Measurements from ENCODE around the gene THOP1. TPM values are rescaled to one million over a fixed set of nuclear protein-coding genes. Genes with fewer than 3 reads are reported as not detected.
"Not testable (repeated sequence)": the region's sequence is repeated elsewhere in the genome, so short reads cannot be mapped to it uniquely, and the experiment has no call there.

The THOP1 gene
- total RNA-seq, 2 donors from 2014 or later = 31.3 to 55.2 TPM

GRCh38 chr19:2791876-2792275 is 6.6 kb downstream of the THOP1 start:
- ATAC-seq (ENCODE audit: insufficient number of reproducible peaks, low FRiP score, low read depth) = no peak
- no peak overlapping the region for H3K4me3 ChIP-seq

GRCh38 chr19:2792666-2793065 is 7.4 kb downstream of the THOP1 start:
- H3K4me3 ChIP-seq; ATAC-seq (ENCODE audit: insufficient number of reproducible peaks, low FRiP score, low read depth); H3K9me3 ChIP-seq; DNase-seq (ENCODE audit: low spot score); H3K4me1 ChIP-seq (ENCODE audit: control insufficient read depth in 1 of 2, low read depth in 2 of 2); H3K27ac ChIP-seq; H3K36me3 ChIP-seq; H3K27me3 ChIP-seq (replicated peaks; ENCODE audit: insufficient read depth): not testable (repeated sequence)

More at GRCh38 chr19:2791876-2792275, 6.6 kb downstream of the THOP1 start:
- Histone ChIP-seq H3K27ac (no peak overlapping the region), H3K9me3 (no peaks in the 10 kb centered on the region), H3K27me3 (replicated peaks; ENCODE audit: insufficient read depth) (no peaks in the 10 kb centered on the region), H3K4me1 (ENCODE audit: control insufficient read depth in 1 of 2, low read depth in 2 of 2) (no peaks in the 10 kb centered on the region), H3K36me3 (no peaks in the 10 kb centered on the region)
- no peak for DNase-seq (ENCODE audit: low spot score)
- TF ChIP-seq CTCF (IDR thresholded peaks at IDR 0.05) = no peak

GRCh38 chr19:2793126-2793525 is 7.8 kb downstream of the THOP1 start:
- ATAC-seq (ENCODE audit: insufficient number of reproducible peaks, low FRiP score, low read depth) (no peak), DNase-seq (ENCODE audit: low spot score) (no peak)
- H3K4me3 ChIP-seq = no peak overlapping the region
- no peak for TF ChIP-seq CTCF (IDR thresholded peaks at IDR 0.05)
- H3K9me3 ChIP-seq = no peaks in the 10 kb centered on the region
- H3K4me1 ChIP-seq (ENCODE audit: control insufficient read depth in 1 of 2, low read depth in 2 of 2) = no peaks in the 10 kb centered on the region
- H3K27ac ChIP-seq = no peak overlapping the region
- H3K27me3 ChIP-seq (replicated peaks; ENCODE audit: insufficient read depth) = no peaks in the 10 kb centered on the region
- peaks cover 4% of the 10 kb centered on the region for H3K36me3 ChIP-seq

GRCh38 chr19:2793577-2793976 is 8.3 kb downstream of the THOP1 start:
- H3K4me1 ChIP-seq (ENCODE audit: control insufficient read depth in 1 of 2, low read depth in 2 of 2) = no peaks in the 10 kb centered on the region
- H3K27ac ChIP-seq = no peak overlapping the region
- H3K27me3 ChIP-seq (replicated peaks; ENCODE audit: insufficient read depth) = no peaks in the 10 kb centered on the region
- DNase-seq (ENCODE audit: low spot score) (no peak), ATAC-seq (ENCODE audit: insufficient number of reproducible peaks, low FRiP score, low read depth) (no peak)
- no peaks in the 10 kb centered on the region for H3K9me3 ChIP-seq
- H3K4me3 ChIP-seq = no peak overlapping the region
- peaks cover 4% of the 10 kb centered on the region for H3K36me3 ChIP-seq
- no peak for TF ChIP-seq CTCF (IDR thresholded peaks at IDR 0.05)

GRCh38 chr19:2795827-2796658 is 10.7 kb downstream of the THOP1 start:
- Histone ChIP-seq H3K9me3 (no peaks in the 10 kb centered on the region), H3K27ac (no peak overlapping the region), H3K4me3 (no peak overlapping the region), H3K4me1 (ENCODE audit: control insufficient read depth in 1 of 2, low read depth in 2 of 2) (no peaks in the 10 kb centered on the region), H3K27me3 (replicated peaks; ENCODE audit: insufficient read depth) (no peaks in the 10 kb centered on the region), H3K36me3 (peaks cover 4% of the 10 kb centered on the region)
- no peak for ATAC-seq (ENCODE audit: insufficient number of reproducible peaks, low FRiP score, low read depth)
- no peak for DNase-seq (ENCODE audit: low spot score)
- no peak for TF ChIP-seq CTCF (IDR thresholded peaks at IDR 0.05)
